Measurements from ENCODE around the gene MAGI2.

The MAGI2 gene

GRCh38 chr7:78788464-78788863 is 665.0 kb downstream of the MAGI2 start:
- ATAC-seq = no peak
- TF ChIP-seq SNAI2 (CRISPR knock-in tag; IDR thresholded peaks at IDR 0.05) (no peak), BACH2 (CRISPR knock-in tag; IDR thresholded peaks at IDR 0.05; ENCODE audit: borderline replicate concordance) (no peak), TOX (CRISPR knock-in tag; IDR thresholded peaks at IDR 0.05; ENCODE audit: borderline replicate concordance) (no peak), CSDC2 (CRISPR knock-in tag; IDR thresholded peaks at IDR 0.05) (no peak), ZNF565 (CRISPR knock-in tag; conservative IDR thresholded peaks at IDR 0.05; ENCODE audit: low read depth) (no peak), ISL1 (CRISPR knock-in tag; IDR thresholded peaks at IDR 0.05) (no peak), CSRNP3 (CRISPR knock-in tag; IDR thresholded peaks at IDR 0.05) (no peak), GLIS3 (CRISPR knock-in tag; IDR thresholded peaks at IDR 0.05) (no peak), ZNF8 (CRISPR knock-in tag; IDR thresholded peaks at IDR 0.05) (no peak), ZC3H10 (CRISPR knock-in tag; IDR thresholded peaks at IDR 0.05) (no peak)
- TF ChIP-seq, protein P1, sequence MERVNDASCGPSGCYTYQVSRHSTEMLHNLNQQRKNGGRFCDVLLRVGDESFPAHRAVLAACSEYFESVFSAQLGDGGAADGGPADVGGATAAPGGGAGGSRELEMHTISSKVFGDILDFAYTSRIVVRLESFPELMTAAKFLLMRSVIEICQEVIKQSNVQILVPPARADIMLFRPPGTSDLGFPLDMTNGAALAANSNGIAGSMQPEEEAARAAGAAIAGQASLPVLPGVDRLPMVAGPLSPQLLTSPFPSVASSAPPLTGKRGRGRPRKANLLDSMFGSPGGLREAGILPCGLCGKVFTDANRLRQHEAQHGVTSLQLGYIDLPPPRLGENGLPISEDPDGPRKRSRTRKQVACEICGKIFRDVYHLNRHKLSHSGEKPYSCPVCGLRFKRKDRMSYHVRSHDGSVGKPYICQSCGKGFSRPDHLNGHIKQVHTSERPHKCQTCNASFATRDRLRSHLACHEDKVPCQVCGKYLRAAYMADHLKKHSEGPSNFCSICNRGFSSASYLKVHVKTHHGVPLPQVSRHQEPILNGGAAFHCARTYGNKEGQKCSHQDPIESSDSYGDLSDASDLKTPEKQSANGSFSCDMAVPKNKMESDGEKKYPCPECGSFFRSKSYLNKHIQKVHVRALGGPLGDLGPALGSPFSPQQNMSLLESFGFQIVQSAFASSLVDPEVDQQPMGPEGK (CRISPR knock-in tag; IDR thresholded peaks at IDR 0.05; ENCODE audit: borderline replicate concordance) = no peak
- TF ChIP-seq, protein P2, sequence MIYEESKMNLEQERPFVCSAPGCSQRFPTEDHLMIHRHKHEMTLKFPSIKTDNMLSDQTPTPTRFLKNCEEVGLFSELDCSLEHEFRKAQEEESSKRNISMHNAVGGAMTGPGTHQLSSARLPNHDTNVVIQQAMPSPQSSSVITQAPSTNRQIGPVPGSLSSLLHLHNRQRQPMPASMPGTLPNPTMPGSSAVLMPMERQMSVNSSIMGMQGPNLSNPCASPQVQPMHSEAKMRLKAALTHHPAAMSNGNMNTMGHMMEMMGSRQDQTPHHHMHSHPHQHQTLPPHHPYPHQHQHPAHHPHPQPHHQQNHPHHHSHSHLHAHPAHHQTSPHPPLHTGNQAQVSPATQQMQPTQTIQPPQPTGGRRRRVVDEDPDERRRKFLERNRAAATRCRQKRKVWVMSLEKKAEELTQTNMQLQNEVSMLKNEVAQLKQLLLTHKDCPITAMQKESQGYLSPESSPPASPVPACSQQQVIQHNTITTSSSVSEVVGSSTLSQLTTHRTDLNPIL (CRISPR knock-in tag; IDR thresholded peaks at IDR 0.05; ENCODE audit: low read depth) = no peak

- TF ChIP-seq, protein P2 (CRISPR knock-in tag; IDR thresholded peaks at IDR 0.05; ENCODE audit: low read depth) = no peak
- TF ChIP-seq TCF4 (CRISPR knock-in tag; IDR thresholded peaks at IDR 0.05; ENCODE audit: borderline replicate concordance) (no peak), OSR1 (CRISPR knock-in tag; IDR thresholded peaks at IDR 0.05) (no peak), SNAI2 (CRISPR knock-in tag; IDR thresholded peaks at IDR 0.05) (no peak), ZFP30 (CRISPR knock-in tag; IDR thresholded peaks at IDR 0.05) (no peak), CSDC2 (CRISPR knock-in tag; IDR thresholded peaks at IDR 0.05) (no peak), POU6F1 (CRISPR knock-in tag; IDR thresholded peaks at IDR 0.05; ENCODE audit: borderline replicate concordance, low read depth) (no peak), ARNTL (CRISPR knock-in tag; IDR thresholded peaks at IDR 0.05; ENCODE audit: borderline replicate concordance, low read depth) (no peak), ZNF70 (CRISPR knock-in tag; IDR thresholded peaks at IDR 0.05) (no peak), RARB (CRISPR knock-in tag; IDR thresholded peaks at IDR 0.05) (no peak)
- TF ChIP-seq, protein P1 (CRISPR knock-in tag; IDR thresholded peaks at IDR 0.05; ENCODE audit: borderline replicate concordance) = no peak
- ATAC-seq = no peak
These were observed 665.6 kb downstream of the MAGI2 start for GRCh38 chr7:78787854-78788253.

DNA sequence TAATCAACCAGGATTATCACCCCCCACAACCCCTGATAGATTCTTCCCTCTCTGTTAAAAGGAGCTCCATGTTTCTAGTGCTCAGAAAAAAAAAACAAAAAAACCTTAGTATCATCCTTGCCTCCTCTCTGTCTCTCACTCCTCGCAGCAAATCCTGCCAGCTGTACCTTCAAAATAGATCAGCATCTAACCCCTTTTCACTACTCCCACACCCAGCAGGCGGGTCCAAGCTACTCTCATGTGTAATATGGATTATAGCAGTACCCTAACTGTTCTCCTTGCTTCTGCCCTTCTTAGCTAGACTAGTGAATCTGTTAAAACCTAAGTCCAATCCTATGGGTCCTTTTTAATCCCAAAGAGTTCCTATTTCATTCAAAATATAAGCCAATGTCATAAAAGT is 667.4 kb downstream of the MAGI2 start:
- no peak for ATAC-seq
- TF ChIP-seq PPARA (CRISPR knock-in tag; IDR thresholded peaks at IDR 0.05; ENCODE audit: borderline replicate concordance) (no peak), ZNF70 (CRISPR knock-in tag; IDR thresholded peaks at IDR 0.05) (no peak), TOX (CRISPR knock-in tag; IDR thresholded peaks at IDR 0.05; ENCODE audit: borderline replicate concordance) (no peak), GLIS3 (CRISPR knock-in tag; IDR thresholded peaks at IDR 0.05) (no peak), RARB (CRISPR knock-in tag; IDR thresholded peaks at IDR 0.05) (no peak), SNAI2 (CRISPR knock-in tag; IDR thresholded peaks at IDR 0.05) (no peak), ZNF565 (CRISPR knock-in tag; conservative IDR thresholded peaks at IDR 0.05; ENCODE audit: low read depth) (no peak), CSRNP3 (CRISPR knock-in tag; IDR thresholded peaks at IDR 0.05) (no peak), ARNTL (CRISPR knock-in tag; IDR thresholded peaks at IDR 0.05; ENCODE audit: borderline replicate concordance, low read depth) (no peak), BACH2 (CRISPR knock-in tag; IDR thresholded peaks at IDR 0.05; ENCODE audit: borderline replicate concordance) (no peak), OSR1 (CRISPR knock-in tag; IDR thresholded peaks at IDR 0.05) (no peak), POU6F1 (CRISPR knock-in tag; IDR thresholded peaks at IDR 0.05; ENCODE audit: borderline replicate concordance, low read depth) (no peak)

Data from SK-N-SH treated with all-trans-retinoic acid at 6 μM for 48 hours (cell line).